DMS114 treated with DMSO at 0.1 percent for 48 hours (cell line): ENCODE results near the gene UBE2L5.

ENCODE experiments used
- DNase-seq: peaks from one replicate; lab custom pipeline; 2025; ENCODE audit not compliant: unreplicated experiment; lab: John Stamatoyannopoulos, UW

The UBE2L5 gene

DNA sequence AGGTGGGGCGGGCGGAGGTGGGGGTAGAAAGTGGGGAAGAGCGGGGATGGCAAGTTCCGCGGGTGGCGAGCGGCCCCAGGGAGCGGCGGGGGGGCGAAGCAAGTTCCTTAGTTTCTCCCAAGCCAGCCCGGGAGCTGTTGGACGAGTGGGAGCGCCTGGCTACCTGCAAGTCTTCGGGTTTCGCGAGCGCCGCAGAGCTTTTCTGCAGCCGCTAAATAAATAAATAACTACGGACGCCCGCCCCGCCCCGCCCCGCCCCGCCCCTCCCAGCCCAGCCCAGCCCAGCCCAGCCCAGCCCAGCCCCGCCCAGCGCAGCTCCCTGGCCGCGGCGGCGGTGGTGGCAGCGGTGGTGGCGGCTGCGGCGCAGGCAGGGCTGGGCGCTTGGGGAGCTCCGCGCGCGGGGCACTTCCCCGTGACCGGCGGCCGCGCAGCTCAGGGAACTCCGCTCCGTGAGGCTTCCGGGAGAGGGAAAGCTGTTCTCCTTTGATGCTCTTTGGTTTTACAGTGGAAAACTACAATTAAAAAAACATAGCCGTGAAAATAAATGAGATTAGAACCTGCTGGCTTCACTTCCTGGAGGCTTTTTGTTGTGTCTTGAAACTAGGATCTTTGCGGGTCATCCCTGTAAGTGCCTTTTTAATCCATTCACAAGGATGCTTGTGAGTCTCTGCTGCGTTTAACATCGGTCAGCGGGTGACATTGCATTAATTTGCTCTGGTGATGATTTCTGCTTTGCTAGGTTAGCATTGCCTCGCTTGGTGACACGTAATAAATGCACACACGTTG is at the start of gene UBE2L5:
TSS of gene UBE2L5 (plus strand) at position 440 of the 786 bp plus-strand sequence. CDS start 5,498 bp downstream, outside the sequence.
- DNase-seq, result peak; percentile 35

DNA sequence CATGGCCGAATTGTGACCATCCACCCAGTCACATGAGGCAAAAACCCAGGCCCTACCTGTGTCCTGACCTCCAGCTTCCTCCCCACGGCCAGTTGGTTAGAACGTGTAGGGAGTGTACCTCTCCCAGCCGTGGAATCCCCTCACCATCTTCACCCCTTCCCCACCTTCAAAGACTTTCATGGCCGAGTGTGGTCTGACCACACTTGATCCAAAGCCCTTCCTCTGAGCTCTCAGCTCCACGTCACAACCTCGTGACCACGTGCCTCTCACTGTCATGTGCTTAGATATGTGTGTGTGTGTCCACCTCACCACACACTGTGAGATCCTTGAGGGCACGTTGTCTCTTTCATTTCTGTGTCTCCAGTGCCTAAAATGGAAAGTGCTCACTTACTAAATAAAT is 48.6 kb upstream of the UBE2L5 start:
- no peak for DNase-seq

DNA sequence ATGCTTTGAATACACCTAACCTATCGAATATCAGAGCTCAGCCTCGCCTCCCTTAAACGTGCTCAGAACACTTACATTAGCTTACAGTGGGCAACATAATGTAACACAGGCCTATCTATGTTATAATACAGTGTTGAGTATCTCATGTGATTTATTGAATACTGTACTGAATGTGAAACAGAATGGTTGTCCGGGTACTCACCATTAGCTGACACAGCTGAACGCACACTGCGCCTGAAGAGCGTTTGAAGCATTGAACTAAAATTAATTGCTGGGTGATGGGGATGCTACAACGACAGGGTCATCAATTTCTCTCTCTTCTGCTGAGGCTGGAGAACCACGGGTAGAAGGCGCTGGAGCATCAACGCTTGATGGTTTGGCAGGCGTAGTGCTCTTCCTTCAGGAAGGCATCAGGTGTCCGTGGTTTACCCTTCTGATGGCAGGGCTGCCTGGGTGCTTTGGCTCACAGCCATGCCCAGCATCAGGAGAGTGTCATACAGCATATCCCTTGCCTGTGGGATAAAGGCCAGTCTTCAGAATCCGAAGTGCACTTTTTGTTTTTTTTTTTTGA is 46.9 kb upstream of the UBE2L5 start:
- DNase-seq, result no peak

DNA sequence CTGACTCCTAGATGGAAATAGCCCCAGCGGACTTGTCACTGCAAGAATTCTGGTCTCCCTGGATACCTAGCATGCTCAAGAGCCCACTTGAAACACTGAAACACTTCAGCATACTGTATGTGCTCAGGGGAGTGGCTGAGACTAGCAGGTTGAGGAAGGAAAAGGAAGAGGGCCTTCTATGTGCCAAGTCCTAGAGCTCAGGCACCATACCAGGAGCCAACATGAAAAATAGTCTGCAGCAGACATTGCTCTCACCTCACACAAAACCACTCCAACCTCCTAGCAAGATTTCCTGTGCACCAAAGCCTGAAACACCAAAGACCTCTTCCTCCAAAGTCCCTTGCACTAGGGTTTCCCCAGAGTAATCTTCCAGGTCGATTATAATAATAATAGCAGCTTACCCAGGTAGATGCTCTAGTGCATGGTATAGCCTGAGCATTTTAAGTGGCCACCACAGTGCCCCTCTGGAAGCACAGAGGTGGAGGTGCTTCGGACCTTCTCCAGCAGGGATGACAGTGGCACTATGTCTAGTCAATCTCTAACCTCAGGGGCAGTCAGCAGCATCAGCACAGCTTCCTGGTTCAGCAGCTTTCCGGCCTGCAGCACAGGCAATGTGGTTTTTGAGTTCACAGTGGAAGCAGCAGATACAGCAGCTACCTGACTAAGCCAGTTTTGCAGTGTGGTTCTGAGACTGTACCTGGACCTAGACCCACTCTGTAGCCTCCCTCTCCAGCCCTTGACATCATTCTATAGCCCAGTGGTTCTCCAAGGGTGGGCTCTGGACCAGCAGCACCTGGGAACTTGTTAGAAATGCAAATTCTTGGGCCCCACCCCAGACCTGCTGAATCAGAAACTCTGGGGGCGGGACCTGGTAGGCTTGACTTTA is 45.6 kb upstream of the UBE2L5 start:
- DNase-seq, result no peak

DNA sequence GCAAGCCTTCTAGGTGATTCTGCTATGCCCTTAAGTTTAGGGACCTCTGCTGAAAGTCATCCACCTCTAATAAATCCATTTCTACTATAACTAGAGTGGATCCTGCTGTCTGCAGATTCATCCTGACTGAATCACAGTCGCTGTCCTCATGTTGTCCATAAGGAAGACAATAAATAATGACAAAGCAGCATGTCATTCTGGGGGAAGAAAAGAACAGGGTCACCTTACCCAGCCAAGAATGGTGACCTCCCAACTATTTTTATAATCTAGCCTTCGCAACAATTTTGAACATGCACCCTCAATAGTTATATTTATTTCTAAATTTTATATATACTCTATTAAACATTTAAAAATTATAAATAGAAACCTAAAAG is 45.0 kb upstream of the UBE2L5 start:
- DNase-seq, result no peak

DNA sequence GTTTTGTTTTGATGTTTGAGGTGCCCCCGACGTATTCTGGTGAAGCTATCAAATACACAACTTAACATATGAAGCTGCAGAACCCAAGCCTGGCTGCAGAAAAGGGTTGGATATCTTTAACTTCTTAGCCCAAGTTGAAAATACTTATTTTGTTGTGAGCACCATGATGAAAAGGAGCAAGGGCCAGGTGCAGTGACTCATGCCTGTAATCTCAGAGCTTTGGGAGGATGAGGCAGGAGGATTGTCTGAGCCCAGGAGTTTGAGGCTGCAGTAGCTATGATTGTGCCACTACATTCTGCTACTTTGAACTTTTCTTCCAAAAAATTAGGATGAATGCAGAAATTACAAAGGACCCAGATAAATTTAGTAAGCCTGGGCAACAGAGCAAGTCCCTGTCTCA is 44.1 kb upstream of the UBE2L5 start:
- no peak for DNase-seq

DNA sequence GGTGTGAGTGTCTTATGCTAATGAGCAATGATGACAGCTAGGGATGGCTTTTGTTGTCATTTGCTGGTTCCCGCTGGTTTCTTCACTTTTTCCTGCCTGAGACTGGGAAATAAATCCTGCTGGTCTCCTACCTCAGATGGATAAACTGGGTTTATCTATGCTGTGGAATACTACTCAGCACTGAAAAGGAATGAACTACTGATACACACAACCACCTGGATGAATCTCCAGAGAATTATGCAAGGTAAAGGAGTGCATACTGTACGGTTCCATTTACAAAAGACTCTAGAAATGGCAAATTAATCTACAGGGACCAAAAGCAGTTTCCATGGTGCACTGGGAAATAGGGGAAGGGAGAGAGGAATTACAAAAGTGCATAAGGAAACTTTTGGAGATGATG is 41.2 kb upstream of the UBE2L5 start:
- no peak for DNase-seq

DNA sequence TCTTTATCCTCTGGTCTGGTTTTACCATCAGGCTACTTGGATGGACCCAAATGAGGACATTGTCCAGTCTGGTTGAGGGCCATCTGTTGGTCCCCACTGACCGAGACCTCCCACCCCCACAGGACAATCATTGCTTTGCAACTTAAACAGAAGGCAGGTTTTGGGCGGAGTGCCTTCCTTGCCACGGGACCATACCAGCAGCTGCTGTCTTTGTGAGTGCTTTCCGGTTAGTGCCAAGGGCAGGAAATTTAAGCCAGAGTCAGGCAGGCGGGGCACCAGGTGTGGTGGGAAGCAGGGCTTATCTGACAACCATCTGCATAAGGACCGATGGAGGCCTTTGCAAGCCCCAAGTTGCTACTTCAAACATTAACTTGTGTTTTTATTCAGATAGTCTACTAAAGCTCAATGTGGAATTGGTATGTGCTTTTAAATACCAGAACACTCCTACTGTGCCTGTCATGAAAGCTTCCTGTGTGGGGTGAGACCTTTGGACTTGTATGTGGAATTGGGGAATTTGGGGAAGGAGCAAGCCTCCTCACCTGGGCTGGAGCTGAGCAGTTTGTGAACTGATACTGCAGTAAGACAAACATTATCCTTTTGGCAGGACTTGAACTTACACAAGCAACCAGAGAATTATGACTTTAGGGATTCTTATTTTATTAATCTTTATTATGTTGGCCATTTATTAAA is 39.3 kb upstream of the UBE2L5 start:
- DNase-seq, result no peak

DNA sequence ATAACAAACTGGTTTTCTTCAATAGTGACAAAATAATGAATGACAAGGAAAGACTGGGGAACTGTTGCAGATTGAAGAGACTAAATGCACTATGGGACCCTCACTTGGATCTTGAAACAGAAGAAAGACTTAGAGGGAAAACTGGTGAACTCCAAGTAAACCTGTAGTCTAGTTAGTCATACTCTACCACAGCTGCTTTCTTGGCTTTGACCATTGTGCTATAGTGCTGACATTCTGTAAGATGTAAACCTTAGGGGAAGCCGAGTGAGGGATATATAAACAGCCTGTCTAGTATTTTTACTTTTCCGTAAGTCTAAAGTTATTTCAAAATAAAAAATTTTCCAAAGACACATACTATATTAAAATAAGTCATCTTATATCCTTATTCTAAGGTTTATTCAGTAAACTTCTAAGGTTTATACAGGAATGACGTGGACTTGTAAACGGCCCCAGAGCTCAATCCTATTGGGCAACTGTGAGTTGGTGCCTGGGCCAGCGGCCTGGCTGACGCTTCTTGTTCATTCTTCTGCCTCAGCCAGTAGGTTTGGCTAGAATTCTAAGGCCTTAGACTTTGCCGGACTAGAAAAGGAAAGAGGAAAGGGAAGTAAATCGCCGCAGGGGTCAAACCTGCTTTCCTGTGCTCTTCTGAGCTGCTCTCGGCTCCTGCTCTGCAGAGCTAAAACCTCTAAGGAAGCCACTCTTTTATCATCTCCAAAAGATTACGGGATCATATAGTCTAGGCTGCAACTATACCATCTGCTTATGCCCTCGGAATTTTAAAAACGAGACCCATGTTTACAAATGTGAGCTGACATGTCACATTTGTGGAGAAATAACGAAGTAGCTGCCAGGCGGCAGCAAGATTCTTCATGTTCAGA is 33.6 kb upstream of the UBE2L5 start:
- DNase-seq, result no peak

DNA sequence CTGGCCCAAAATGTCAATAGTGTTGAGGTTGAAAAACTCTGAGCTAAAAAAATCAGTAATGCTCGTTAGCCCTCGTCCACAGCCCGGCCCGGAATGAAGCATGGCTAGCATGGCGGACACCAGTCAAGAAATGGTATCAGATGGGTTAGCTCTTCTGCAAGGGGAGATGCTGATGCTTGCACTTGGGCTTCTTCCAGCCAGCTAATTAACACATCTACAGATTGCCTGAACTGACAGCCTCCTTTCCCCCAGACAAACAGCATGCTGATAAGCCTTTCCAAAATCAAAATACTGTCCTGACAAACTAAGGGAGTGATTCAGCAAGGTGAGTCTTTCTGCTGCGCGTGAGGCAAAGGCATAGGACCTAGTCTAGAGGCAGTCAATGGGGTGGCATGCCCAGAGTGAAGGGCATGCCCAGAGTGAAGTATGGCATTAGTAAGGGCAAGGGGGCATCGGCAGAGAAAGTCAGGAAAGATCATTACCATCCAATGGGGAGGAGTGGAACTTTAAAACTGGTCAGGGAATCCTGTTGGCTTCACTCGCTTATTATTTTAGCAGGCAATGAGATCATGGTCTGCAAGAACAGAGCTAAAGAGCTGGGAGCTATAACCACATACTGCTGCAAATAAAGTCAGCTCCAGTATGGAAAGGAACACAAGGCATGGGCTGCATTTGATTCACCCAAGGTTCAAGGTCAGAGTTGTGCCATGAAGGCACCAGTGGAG is 30.2 kb upstream of the UBE2L5 start:
- no peak for DNase-seq

DNA sequence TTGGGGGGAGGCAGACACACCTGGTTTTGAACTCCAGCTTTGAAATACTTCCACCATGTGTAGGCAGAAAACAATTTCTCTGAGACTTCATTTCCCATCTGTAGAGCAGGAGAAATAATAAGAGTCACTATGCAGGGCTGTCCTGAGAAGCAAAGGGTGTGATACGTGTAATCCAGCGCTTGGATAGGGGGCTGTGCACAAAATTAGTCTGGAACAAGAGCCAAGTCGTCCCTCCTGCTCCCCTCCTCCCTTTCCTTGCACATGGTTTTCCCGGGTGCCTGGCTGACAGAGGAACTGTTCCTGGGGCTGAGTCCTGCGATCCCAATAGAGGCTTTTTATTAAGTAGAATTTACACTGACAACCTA is 29.6 kb upstream of the UBE2L5 start:
- no peak for DNase-seq

DNA sequence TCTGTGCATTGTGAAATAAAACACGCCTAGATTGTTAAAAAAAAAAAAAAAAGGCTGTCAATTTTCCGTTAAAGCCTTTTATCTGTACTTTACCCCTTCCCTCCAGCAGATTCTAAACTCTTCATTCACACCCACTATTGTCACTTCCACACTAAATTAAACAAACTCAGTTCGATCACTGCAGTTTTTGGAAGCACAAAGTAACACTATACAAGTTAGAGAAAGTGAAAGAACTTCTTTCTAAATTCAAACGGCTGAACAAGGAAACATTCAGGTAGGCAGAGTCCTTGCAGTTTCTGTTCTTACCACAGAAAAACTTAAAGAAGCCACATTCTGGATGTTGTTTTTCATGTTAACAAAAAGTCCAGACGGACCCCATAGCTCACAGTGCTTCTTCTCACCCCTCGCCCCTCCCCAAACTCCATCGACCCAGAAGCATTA is 27.5 kb upstream of the UBE2L5 start:
- no peak for DNase-seq

DNA sequence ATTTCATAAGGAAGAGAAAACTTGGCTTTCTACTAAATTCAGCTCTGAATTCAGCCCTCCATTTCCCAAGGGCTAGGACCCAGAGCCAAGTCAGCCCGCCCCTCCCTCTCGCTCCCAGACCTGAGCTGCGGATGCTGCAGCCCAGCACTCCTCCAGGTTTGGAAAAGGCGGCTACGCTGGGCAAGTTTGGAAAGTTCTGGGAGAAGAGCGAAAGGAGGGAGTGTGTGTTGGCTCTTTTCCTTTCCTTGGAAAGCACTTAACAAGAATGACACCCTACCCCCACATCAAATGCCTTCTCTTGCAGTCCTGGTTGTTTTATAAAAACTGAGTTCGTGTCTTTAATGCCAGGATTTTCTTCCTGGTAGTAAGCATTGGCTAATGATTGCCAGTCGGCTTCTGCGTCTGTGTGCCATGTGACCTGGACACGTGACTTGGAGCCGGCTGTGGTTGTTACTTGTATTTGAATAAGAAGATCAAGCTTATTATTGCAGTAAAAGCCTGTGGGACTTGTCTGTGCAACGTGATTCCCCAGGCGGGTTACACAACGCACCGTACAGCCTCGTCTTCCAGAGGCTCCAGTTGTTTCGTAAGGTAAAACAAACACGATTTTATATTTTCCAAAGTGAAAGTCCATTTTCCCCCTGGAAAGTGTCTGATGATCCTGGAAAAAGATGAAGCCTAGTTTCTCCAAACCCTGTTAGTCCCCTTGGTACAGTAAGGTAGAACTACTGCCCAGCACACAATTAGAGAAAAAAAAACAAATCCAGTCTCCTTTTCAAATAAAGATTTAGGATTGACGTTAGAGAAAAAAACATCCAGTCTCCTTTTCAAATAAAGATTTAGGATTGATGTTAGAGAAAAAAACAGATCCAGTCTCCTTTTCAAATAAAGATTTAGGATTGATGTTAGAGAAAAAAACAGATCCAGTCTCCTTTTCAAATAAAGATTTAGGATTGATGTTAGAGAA is 26.8 kb upstream of the UBE2L5 start:
- DNase-seq, result peak; percentile 66

DNA sequence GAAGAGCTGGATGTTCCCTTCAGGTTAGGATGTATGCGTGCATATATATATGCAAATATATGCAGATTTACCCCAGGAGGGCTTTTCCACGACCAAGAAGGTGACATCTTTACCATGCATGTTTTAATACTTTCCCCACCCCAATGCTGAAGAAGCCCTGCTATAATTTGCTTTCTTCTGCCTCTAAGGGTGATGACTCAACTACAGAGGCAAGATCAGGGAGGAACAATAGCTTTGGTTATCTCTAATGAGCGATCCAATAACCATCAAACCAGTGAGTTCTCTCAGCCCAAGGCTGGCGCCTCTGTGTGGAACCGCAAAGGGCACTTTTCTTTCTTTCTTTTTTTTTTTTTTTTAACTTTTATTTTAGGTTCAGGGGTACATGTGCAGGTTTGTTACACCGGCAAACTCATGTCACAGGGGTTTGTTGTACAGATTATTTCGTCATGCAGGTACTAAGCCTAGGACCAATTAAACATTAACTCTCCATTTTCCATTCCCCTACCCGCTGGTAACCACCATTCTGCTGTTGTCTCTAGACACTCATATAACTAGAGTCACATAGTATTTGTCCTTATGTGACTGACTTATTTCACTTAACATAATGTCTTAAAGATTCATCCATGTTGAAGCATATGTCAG is 25.7 kb upstream of the UBE2L5 start:
- no peak for DNase-seq

DNA sequence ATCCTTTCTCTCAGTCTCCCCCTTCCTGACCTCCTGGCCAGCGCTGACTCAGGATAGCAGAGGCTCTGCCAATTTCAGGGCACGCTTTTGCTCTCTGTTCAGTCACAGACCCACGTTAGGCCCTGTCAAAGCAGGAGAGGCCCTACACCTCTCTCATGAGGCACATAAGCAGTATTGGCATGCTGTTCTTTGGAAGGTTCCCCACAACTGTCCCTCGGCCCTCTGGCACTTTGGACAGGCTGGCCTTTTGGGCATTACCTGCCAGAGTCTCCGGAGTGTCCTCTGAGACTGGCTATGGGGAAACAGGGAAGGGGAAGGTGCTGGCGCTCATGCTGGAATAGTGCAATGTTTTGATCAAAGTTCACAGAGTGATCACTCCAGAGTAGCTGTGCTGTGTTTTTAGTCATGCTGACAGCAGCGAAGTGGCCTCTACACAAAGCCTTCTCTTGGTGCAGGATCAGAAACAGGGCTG is 23.7 kb upstream of the UBE2L5 start:
- no peak for DNase-seq

DNA sequence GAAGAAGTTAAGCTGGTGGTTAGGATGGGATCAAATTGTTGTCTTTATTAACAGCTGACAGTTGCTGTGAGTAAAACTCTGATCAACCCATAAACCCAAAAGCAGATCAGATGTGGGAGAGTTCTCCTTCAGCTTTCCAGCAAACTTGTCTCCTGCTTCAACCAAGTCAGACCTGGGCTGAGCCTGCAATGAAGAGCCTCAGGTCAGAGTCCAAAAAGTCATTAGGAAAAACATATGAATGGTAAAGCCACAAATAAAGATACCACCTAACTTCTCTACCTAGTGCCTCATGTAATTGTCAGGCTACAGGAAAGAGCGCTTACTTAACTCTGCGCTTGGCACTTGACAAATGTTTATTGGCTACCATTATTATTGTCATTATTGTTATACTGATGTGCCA is 21.9 kb upstream of the UBE2L5 start:
- no peak for DNase-seq

DNA sequence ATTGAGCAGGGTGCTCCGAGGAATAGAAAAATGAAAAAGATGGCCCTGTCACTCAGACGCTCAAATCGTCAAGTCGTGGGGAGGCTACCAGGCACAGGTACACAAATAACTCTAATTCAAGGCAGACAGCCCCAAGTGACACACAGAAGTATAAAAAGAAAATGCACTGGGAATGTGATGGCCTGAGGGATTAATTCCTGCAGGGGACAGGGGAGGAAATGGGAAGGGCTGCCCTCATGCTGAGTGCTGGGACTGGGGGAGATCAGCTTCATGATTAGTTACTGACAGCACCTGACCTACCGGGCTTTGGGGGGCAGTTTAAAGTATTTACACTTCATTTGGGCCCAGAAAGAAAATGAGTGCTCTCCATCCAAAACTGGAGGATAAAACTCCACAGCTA is 20.9 kb upstream of the UBE2L5 start:
- no peak for DNase-seq

DNA sequence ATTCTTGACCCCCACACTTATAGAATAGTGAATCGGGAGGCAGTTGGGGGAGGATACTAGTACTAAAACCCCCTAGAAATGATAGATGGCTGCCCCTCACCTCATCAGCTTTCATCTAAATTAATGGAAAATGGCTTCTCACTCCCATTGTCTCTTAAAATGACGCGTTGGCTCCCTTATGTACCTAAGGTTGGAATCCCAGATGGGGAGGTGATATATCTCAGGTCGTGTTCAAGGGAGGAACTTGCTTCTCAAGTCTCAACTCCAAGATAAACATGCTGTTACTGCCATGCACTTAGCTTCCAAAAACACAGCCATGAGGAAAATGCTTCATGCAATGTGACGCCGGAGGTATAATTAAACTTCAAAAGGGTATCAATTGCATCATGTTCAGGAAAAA is 18.8 kb upstream of the UBE2L5 start:
- no peak for DNase-seq
